Vagina (tissue), 2 donors: Measurements from ENCODE around the gene DMRTB1. TPM values are rescaled to one million over a fixed set of nuclear protein-coding genes. Genes with fewer than 3 reads are reported as not detected.

Source experiments
- DNase-seq, 2 donors: peaks; one replicate each; pipeline ENCODE4 v3.0.0-alpha.2; 2017; ENCODE audit errors: extremely low spot score in 2 of 2
- H3K27ac ChIP-seq: fragments of 200-600 bp; sonication (generic); one replicate; pipeline ENCODE4 v1.5.1; 2019
- H3K27me3 ChIP-seq: fragments of 200-600 bp; sonication (generic); one replicate; pipeline ENCODE4 v1.5.1; 2019
- H3K36me3 ChIP-seq, 2 donors: fragments of 200-600 bp; sonication (generic); one replicate each; pipeline ENCODE4 v1.5.1; 2017 to 2019
- H3K4me1 ChIP-seq: fragments of 200-600 bp; sonication (generic); one replicate; pipeline ENCODE4 v1.5.1; 2019
- H3K4me3 ChIP-seq, 2 donors: fragments of 200-600 bp; sonication (generic); 1 replicate in 1 of 2; 2 replicates in 1 of 2; pipeline ENCODE4 v1.5.1; 2016 to 2019
- H3K9me3 ChIP-seq: fragments of 200-600 bp; sonication (generic); one replicate; pipeline ENCODE4 v1.5.1; 2019
- CTCF ChIP-seq, 3 experiments: fragments of 450-650 bp in 2 of 3; fragments of 200-600 bp in 1 of 3; sonication (generic) in 1 of 3; IDR thresholded peaks; one replicate each; pipeline ENCODE4 v1.5.1; 2017 to 2019; ENCODE audit warnings: antibody characterized with exemption in 3 of 3, mild to moderate bottlenecking in 2 of 3, moderate library complexity in 2 of 3
- POLR2A ChIP-seq, 2 donors: fragments of 450-650 bp; IDR thresholded peaks; one replicate each; pipeline ENCODE4 v1.6.1; 2017; ENCODE audit warnings: antibody characterized with exemption in 2 of 2, mild to moderate bottlenecking in 2 of 2, moderate library complexity in 2 of 2
- POLR2AphosphoS5 ChIP-seq, 2 donors: sonication (generic); formaldehyde crosslinking; IDR thresholded peaks; one replicate each; pipeline ENCODE4 v1.9.0; 2017; ENCODE audit warnings: antibody characterized with exemption in 2 of 2, mild to moderate bottlenecking in 2 of 2, low read depth in 1 of 2; ENCODE audit not compliant: insufficient read depth in 1 of 2
- intact Hi-C: fragments of 100-400 bp; cut with DNase I; formaldehyde crosslinking; loops from one replicate; pipeline ENCODE4 v1.15.1; 2023
- total RNA-seq: library from RNA; depleted of rRNA; stranded (reverse); fragments of >200 nt; gene quantifications from one replicate; pipeline ENCODE4 v1.2.3, GENCODE V29; 2016

Gene DMRTB1
- total RNA-seq, 1 donor from 2014 or later = not detected

- no peak for DNase-seq
- H3K4me1 ChIP-seq = no peaks in the 10 kb centered on the region
- intact Hi-C loops = no loop called here
- TF ChIP-seq CTCF (IDR thresholded peaks at IDR 0.05) (no peak), POLR2AphosphoS5 (IDR thresholded peaks at IDR 0.05; ENCODE audit: insufficient read depth in 1 of 2, low read depth in 1 of 2) (no peak), POLR2A (IDR thresholded peaks at IDR 0.05) (no peak)
- no peaks in the 10 kb centered on the region for H3K27me3 ChIP-seq
- H3K27ac ChIP-seq = no peak overlapping the region
- no peak overlapping the region for H3K4me3 ChIP-seq
- no peaks in the 10 kb centered on the region for H3K9me3 ChIP-seq
- no peaks in the 10 kb centered on the region for H3K36me3 ChIP-seq
Measured at GRCh38 chr1:53440633-53441032, 18.6 kb upstream of the DMRTB1 start.

- Histone ChIP-seq H3K9me3 (no peaks in the 10 kb centered on the region), H3K36me3 (no peaks in the 10 kb centered on the region), H3K27ac (no peak overlapping the region), H3K27me3 (no peaks in the 10 kb centered on the region), H3K4me1 (no peaks in the 10 kb centered on the region), H3K4me3 (no peak overlapping the region)
- intact Hi-C loops = no loop called here
- TF ChIP-seq POLR2AphosphoS5 (IDR thresholded peaks at IDR 0.05; ENCODE audit: insufficient read depth in 1 of 2, low read depth in 1 of 2) (no peak), POLR2A (IDR thresholded peaks at IDR 0.05) (no peak), CTCF (IDR thresholded peaks at IDR 0.05) (no peak)
- no peak for DNase-seq
Measured at GRCh38 chr1:53442299-53442698, 16.9 kb upstream of the DMRTB1 start.

- no peak overlapping the region for H3K27ac ChIP-seq
- no peaks in the 10 kb centered on the region for H3K9me3 ChIP-seq
- no peaks in the 10 kb centered on the region for H3K27me3 ChIP-seq
- TF ChIP-seq CTCF (IDR thresholded peaks at IDR 0.05) (no peak), POLR2AphosphoS5 (IDR thresholded peaks at IDR 0.05; ENCODE audit: insufficient read depth in 1 of 2, low read depth in 1 of 2) (no peak), POLR2A (IDR thresholded peaks at IDR 0.05) (no peak)
- no peak overlapping the region for H3K4me3 ChIP-seq
- H3K4me1 ChIP-seq = no peaks in the 10 kb centered on the region
- H3K36me3 ChIP-seq = no peaks in the 10 kb centered on the region
- intact Hi-C loops = no loop called here
- no peak for DNase-seq
Measured at GRCh38 chr1:53446051-53446450, 13.1 kb upstream of the DMRTB1 start.

- intact Hi-C loops = no loop called here
- no peaks in the 10 kb centered on the region for H3K4me1 ChIP-seq
- TF ChIP-seq CTCF (IDR thresholded peaks at IDR 0.05) = no peak
- no peak for TF ChIP-seq POLR2AphosphoS5 (IDR thresholded peaks at IDR 0.05; ENCODE audit: insufficient read depth in 1 of 2, low read depth in 1 of 2)
- TF ChIP-seq POLR2A (IDR thresholded peaks at IDR 0.05) = no peak
- no peaks in the 10 kb centered on the region for H3K9me3 ChIP-seq
- DNase-seq = no peak
- no peaks in the 10 kb centered on the region for H3K27me3 ChIP-seq
- no peak overlapping the region for H3K4me3 ChIP-seq
- no peak overlapping the region for H3K27ac ChIP-seq
- H3K36me3 ChIP-seq = no peaks in the 10 kb centered on the region
Measured at GRCh38 chr1:53447413-53447812, 11.8 kb upstream of the DMRTB1 start.

- Histone ChIP-seq H3K36me3 (no peaks in the 10 kb centered on the region), H3K4me3 (no peak overlapping the region), H3K4me1 (no peaks in the 10 kb centered on the region), H3K27ac (no peak overlapping the region), H3K9me3 (no peaks in the 10 kb centered on the region), H3K27me3 (no peaks in the 10 kb centered on the region)
- no peak for TF ChIP-seq CTCF (IDR thresholded peaks at IDR 0.05)
- DNase-seq = no peak
- intact Hi-C loops = no loop called here
Measured at GRCh38 chr1:53448241-53448841, 10.9 kb upstream of the DMRTB1 start.
